ENCODE data around the gene KLHL26. TPM values are rescaled to one million over a fixed set of nuclear protein-coding genes. Genes with fewer than 3 reads are reported as not detected.

Gene KLHL26
- total RNA-seq, 4 donors from 2014 or later: 7.9 to 23.2 (median 18.2) TPM

- WGBS, 2 donors: 8 to 12% methylated on average over 15 to 45 of the region's 54 CpGs
- no peak for TF ChIP-seq CTCF (IDR thresholded peaks at IDR 0.05)
- TF ChIP-seq POLR2A (IDR thresholded peaks at IDR 0.05): no peak
- intact Hi-C loops (cut with DNase I; ENCODE audit: low total_unique reads): loop anchor here (10.0 kb wide), 2 partner anchors 171 to 251 kb away; no protein-coding TSS in a partner anchor
- peak in 1 of 2 donors; percentile 95 for DNase-seq (ENCODE audit: low spot score in 2 of 2)
- no peak overlapping the region for H3K4me3 ChIP-seq (ENCODE audit: low read depth, poor library complexity, severe bottlenecking)
Measured at GRCh38 chr19:18594096-18594823, 42.6 kb upstream of the KLHL26 start.

- intact Hi-C loops (cut with DNase I; ENCODE audit: low total_unique reads): loop anchor here (10.0 kb wide), 2 partner anchors 170 to 250 kb away; no protein-coding TSS in a partner anchor
- 41 to 55% methylated on average over 5 to 20 of the region's 26 CpGs for WGBS, 2 donors
- DNase-seq (ENCODE audit: low spot score in 2 of 2): no peak
- H3K4me3 ChIP-seq (ENCODE audit: low read depth, poor library complexity, severe bottlenecking): no peak overlapping the region
- TF ChIP-seq POLR2A (IDR thresholded peaks at IDR 0.05): no peak
- no peak for TF ChIP-seq CTCF (IDR thresholded peaks at IDR 0.05)
Measured at GRCh38 chr19:18594824-18595373, 41.9 kb upstream of the KLHL26 start.

- no peak for DNase-seq (ENCODE audit: low spot score in 2 of 2)
- no peak overlapping the region for H3K4me3 ChIP-seq (ENCODE audit: low read depth, poor library complexity, severe bottlenecking)
- TF ChIP-seq CTCF (IDR thresholded peaks at IDR 0.05) (no peak), POLR2A (IDR thresholded peaks at IDR 0.05) (no peak)
- intact Hi-C loops (cut with DNase I; ENCODE audit: low total_unique reads): loop anchor here (10.0 kb wide), 2 partner anchors 169 to 249 kb away; no protein-coding TSS in a partner anchor
- 58 to 68% methylated on average over 6 of the region's 6 CpGs for WGBS, 2 donors
Measured at GRCh38 chr19:18595475-18595874, 41.4 kb upstream of the KLHL26 start.

- H3K4me3 ChIP-seq (ENCODE audit: low read depth, poor library complexity, severe bottlenecking): no peak overlapping the region
- intact Hi-C loops (cut with DNase I; ENCODE audit: low total_unique reads): loop anchor here (10.0 kb wide), 2 partner anchors 168 to 248 kb away; no protein-coding TSS in a partner anchor
- WGBS, 2 donors: 50 to 53% methylated on average over 21 of the region's 21 CpGs
- no peak for DNase-seq (ENCODE audit: low spot score in 2 of 2)
- TF ChIP-seq CTCF (IDR thresholded peaks at IDR 0.05) (no peak), POLR2A (IDR thresholded peaks at IDR 0.05) (no peak)
Measured at GRCh38 chr19:18596752-18597157, 40.1 kb upstream of the KLHL26 start.

GRCh38 chr19:18597809-18598660 lies 38.8 kb upstream of the KLHL26 start:
- DNase-seq (ENCODE audit: low spot score in 2 of 2): no peak
- WGBS, 2 donors: 58 to 62% methylated on average over 25 of the region's 25 CpGs
- TF ChIP-seq CTCF (IDR thresholded peaks at IDR 0.05): no peak
- TF ChIP-seq POLR2A (IDR thresholded peaks at IDR 0.05): no peak
- no peak overlapping the region for H3K4me3 ChIP-seq (ENCODE audit: low read depth, poor library complexity, severe bottlenecking)
- intact Hi-C loops (cut with DNase I; ENCODE audit: low total_unique reads): loop anchor here (10.0 kb wide), 2 partner anchors 167 to 247 kb away; no protein-coding TSS in a partner anchor
